ENCODE measurements around the gene DOCK4. TPM values are rescaled to one million over a fixed set of nuclear protein-coding genes. Genes with fewer than 3 reads are reported as not detected.

The DOCK4 gene
- total RNA-seq, 4 donors from 2014 or later: 12.7 to 28.4 (median 19.5) TPM

DNA sequence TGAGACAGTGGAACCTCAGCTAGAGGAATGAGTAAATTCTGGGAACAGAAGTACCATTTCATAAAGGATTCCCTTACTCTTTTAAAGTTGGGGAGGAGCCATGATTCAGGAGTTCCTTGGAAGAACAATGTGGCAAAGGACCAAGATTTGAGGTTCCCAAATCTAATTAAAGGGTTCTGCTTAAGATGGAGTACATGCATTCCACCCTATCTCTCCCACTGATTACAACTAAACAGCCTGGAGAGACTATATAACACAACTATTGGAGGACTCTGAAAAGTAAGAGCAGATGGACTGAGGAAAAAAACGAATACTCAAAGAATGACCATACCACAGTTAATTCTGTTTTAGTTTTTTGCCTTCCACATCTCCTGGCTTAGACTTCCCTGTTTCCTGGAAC lies 431.0 kb downstream of the DOCK4 start:
- in situ Hi-C loops (cut with MboI; ENCODE audit: low pct_ligation_motif_present in 1 of 4, low pct_unique_long_range_greater_than_20kb in 1 of 4, low sequenced_read_pairs in 3 of 4): no loop called here
- WGBS, 2 donors (ENCODE audit: low coverage in 1 of 2): 78 to 84% methylated on average over 1 of the region's 1 CpG

GRCh38 chr7:111772716-111773115 lies 433.5 kb downstream of the DOCK4 start:
- Histone ChIP-seq H3K4me1 (no peaks in the 10 kb centered on the region), H3K9me3 (no peaks in the 10 kb centered on the region), H3K4me3 (no peak overlapping the region), H3K36me3 (peaks cover 0 to 2% (median 0%) of the 10 kb centered on the region in 4 donors), H3K27ac (no peak overlapping the region), H3K27me3 (no peaks in the 10 kb centered on the region)
- 92 to 100% methylated on average over 2 to 3 of the region's 3 CpGs for WGBS, 2 donors (ENCODE audit: low coverage in 1 of 2)
- TF ChIP-seq POLR2A (IDR thresholded peaks at IDR 0.05): no peak
- no peak for TF ChIP-seq EP300 (IDR thresholded peaks at IDR 0.05; ENCODE audit: low read depth)
- TF ChIP-seq, protein P1, sequence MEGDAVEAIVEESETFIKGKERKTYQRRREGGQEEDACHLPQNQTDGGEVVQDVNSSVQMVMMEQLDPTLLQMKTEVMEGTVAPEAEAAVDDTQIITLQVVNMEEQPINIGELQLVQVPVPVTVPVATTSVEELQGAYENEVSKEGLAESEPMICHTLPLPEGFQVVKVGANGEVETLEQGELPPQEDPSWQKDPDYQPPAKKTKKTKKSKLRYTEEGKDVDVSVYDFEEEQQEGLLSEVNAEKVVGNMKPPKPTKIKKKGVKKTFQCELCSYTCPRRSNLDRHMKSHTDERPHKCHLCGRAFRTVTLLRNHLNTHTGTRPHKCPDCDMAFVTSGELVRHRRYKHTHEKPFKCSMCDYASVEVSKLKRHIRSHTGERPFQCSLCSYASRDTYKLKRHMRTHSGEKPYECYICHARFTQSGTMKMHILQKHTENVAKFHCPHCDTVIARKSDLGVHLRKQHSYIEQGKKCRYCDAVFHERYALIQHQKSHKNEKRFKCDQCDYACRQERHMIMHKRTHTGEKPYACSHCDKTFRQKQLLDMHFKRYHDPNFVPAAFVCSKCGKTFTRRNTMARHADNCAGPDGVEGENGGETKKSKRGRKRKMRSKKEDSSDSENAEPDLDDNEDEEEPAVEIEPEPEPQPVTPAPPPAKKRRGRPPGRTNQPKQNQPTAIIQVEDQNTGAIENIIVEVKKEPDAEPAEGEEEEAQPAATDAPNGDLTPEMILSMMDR (IDR thresholded peaks at IDR 0.05): no peak
- no peak for TF ChIP-seq POLR2AphosphoS5 (IDR thresholded peaks at IDR 0.05)
- intact Hi-C loops (cut with DNase I; ENCODE audit: low total_unique reads): no loop called here
- in situ Hi-C loops (cut with MboI; ENCODE audit: low pct_ligation_motif_present in 1 of 4, low pct_unique_long_range_greater_than_20kb in 1 of 4, low sequenced_read_pairs in 3 of 4): loop anchor here (25.0 kb wide), 4 partner anchors 90 to 740 kb away; no protein-coding TSS in a partner anchor
- no peak for DNase-seq

More for the DNA sequence above, 431.0 kb downstream of the DOCK4 start:
- H3K36me3 ChIP-seq: peaks cover 0 to 2% (median 0%) of the 10 kb centered on the region in 4 donors
- DNase-seq: no peak
- no peaks in the 10 kb centered on the region for H3K27me3 ChIP-seq
- H3K9me3 ChIP-seq: no peaks in the 10 kb centered on the region
- no peak overlapping the region for H3K27ac ChIP-seq
- intact Hi-C loops (cut with DNase I; ENCODE audit: low total_unique reads): no loop called here
- TF ChIP-seq EP300 (IDR thresholded peaks at IDR 0.05; ENCODE audit: low read depth) (no peak), POLR2AphosphoS5 (IDR thresholded peaks at IDR 0.05) (no peak), POLR2A (IDR thresholded peaks at IDR 0.05) (no peak)
- TF ChIP-seq, protein P1 (IDR thresholded peaks at IDR 0.05): no peak
- no peak overlapping the region for H3K4me3 ChIP-seq
- H3K4me1 ChIP-seq: no peaks in the 10 kb centered on the region

- no peaks in the 10 kb centered on the region for H3K36me3 ChIP-seq
- in situ Hi-C loops (cut with MboI; ENCODE audit: low pct_ligation_motif_present in 1 of 4, low pct_unique_long_range_greater_than_20kb in 1 of 4, low sequenced_read_pairs in 3 of 4): loop anchor here (25.0 kb wide), 4 partner anchors 91 to 741 kb away; no protein-coding TSS in a partner anchor
- H3K4me3 ChIP-seq: no peak overlapping the region
- H3K27me3 ChIP-seq: no peaks in the 10 kb centered on the region
- no peak overlapping the region for H3K27ac ChIP-seq
- 87 to 89% methylated on average over 5 of the region's 5 CpGs for WGBS, 2 donors (ENCODE audit: low coverage in 1 of 2)
- DNase-seq: no peak
- H3K9me3 ChIP-seq: no peaks in the 10 kb centered on the region
- TF ChIP-seq POLR2A (IDR thresholded peaks at IDR 0.05): no peak
- no peak for TF ChIP-seq POLR2AphosphoS5 (IDR thresholded peaks at IDR 0.05)
- TF ChIP-seq EP300 (IDR thresholded peaks at IDR 0.05; ENCODE audit: low read depth): no peak
- TF ChIP-seq, protein P1 (IDR thresholded peaks at IDR 0.05): no peak
- intact Hi-C loops (cut with DNase I; ENCODE audit: low total_unique reads): no loop called here
- no peaks in the 10 kb centered on the region for H3K4me1 ChIP-seq
These were observed 434.6 kb downstream of the DOCK4 start for GRCh38 chr7:111771638-111772037.

DNA sequence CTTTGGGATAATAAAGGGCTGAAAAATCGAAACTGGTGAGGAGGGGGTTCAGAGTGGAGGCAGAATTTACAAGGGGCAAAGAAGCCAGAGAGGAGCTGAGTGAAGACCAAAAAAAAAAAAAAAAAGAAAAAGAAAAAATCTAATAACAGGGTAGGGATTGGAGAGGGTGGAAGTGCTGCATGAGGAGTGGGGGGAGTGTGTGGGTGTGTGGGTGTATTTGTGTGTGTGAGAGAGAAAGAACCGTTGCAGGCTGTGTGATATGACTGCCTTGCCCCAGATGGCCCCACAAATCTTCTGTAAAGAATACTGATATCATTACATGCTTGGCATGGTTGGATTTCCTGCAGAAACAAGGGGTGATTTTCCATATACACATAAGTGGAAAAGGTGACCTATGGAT lies 436.1 kb downstream of the DOCK4 start:
- in situ Hi-C loops (cut with MboI; ENCODE audit: low pct_ligation_motif_present in 1 of 4, low pct_unique_long_range_greater_than_20kb in 1 of 4, low sequenced_read_pairs in 3 of 4): loop anchor here (25.0 kb wide), 4 partner anchors 92 to 742 kb away; no protein-coding TSS in a partner anchor
- Histone ChIP-seq H3K27me3 (no peaks in the 10 kb centered on the region), H3K36me3 (no peaks in the 10 kb centered on the region), H3K4me3 (no peak overlapping the region), H3K4me1 (peaks cover 0 to 6% (median 0%) of the 10 kb centered on the region in 4 donors), H3K27ac (no peak overlapping the region), H3K9me3 (no peaks in the 10 kb centered on the region)
- intact Hi-C loops (cut with DNase I; ENCODE audit: low total_unique reads): no loop called here
- TF ChIP-seq POLR2A (IDR thresholded peaks at IDR 0.05): no peak
- TF ChIP-seq POLR2AphosphoS5 (IDR thresholded peaks at IDR 0.05): no peak
- no peak for TF ChIP-seq EP300 (IDR thresholded peaks at IDR 0.05; ENCODE audit: low read depth)
- TF ChIP-seq, protein P1 (IDR thresholded peaks at IDR 0.05): no peak
- no peak for DNase-seq
- WGBS, 2 donors (ENCODE audit: low coverage in 1 of 2): 48 to 69% methylated on average over 2 of the region's 2 CpGs
